HCT116 (cell line): ENCODE results near the gene KIF1A. TPM values are rescaled to one million over a fixed set of nuclear protein-coding genes. Genes with fewer than 3 reads are reported as not detected.

Source experiments
- ATAC-seq: fragments of 200-7000 bp; cut with Tn5 transposase; 2 replicates; pipeline ENCODE4 v1.9.1; 2020; ENCODE audit warnings: mild to moderate bottlenecking, moderate library complexity
- BruUV-seq: library from RNA; stranded (reverse); fragments of 400-500 nt; replicated peaks from 2 replicates; lab custom pipeline; 2021; lab: Mats Ljungman, UMichigan
- CTCF ChIA-PET: fragments of 300-600 bp; sonication (Branson Sonifier 250); formaldehyde crosslinking; loops from one replicate; lab custom pipeline; 2021; ENCODE audit warnings: antibody characterized with exemption; lab: Charles Lee
- POLR2A ChIA-PET: fragments of 300-600, 350-600 bp; sonication (Branson Sonifier 250); formaldehyde crosslinking; loops from one replicate; lab custom pipeline; 2021; ENCODE audit warnings: antibody characterized with exemption; lab: Charles Lee
- RAD21 ChIA-PET, 2 experiments: fragments of 300-600 bp; sonication (Branson Sonifier 250); formaldehyde crosslinking; loops; one replicate each; lab custom pipeline; 2023; ENCODE audit warnings: low total read pairs in 2 of 2; ENCODE audit not compliant: uncharacterized antibody in 2 of 2, unreplicated experiment in 2 of 2, low non-redundant PET in 1 of 2; lab: Charles Lee
- DNase-seq: peaks from one replicate; pipeline ENCODE4 v3.0.0-alpha.2; 2010; ENCODE audit warnings: low read depth, low spot score
- H2AFZ ChIP-seq: fragments of 200-600 bp; shearing (Covaris generic), sonication (generic); 2 replicates; pipeline ENCODE4 v1.6.1; 2017; ENCODE audit warnings: low read depth, mixed run types, mixed read lengths, antibody characterized with exemption, low read length; ENCODE audit not compliant: poor library complexity, severe bottlenecking
- H3K27ac ChIP-seq: 2 replicates; pipeline ENCODE4 v1.5.1; 2012; ENCODE audit warnings: low read depth, low read length
- H3K27me3 ChIP-seq: fragments of 200-600 bp; sonication (generic); 2 replicates; pipeline ENCODE4 v1.6.1; 2016; ENCODE audit warnings: mixed run types, low read length, mixed read lengths; ENCODE audit not compliant: insufficient read depth
- H3K36me3 ChIP-seq, 2 experiments: fragments of 200-500 bp in 1 of 2; fragments of 200-600 bp in 1 of 2; sonication (Bioruptor generic) in 1 of 2; sonication (generic) in 1 of 2; 2 replicates each; pipeline versions ENCODE4 v1.5.1 to v1.6.1; 2014 to 2016; ENCODE audit warnings: low read length in 2 of 2, inconsistent platforms in 1 of 2, mixed read lengths in 1 of 2, mixed run types in 1 of 2; ENCODE audit not compliant: insufficient read depth in 2 of 2, control insufficient read depth in 1 of 2
- H3K4me1 ChIP-seq, 2 experiments: fragments of 200-600 bp in 1 of 2; sonication (generic) in 1 of 2; 2 replicates each; pipeline versions ENCODE4 v1.5.1 to v1.6.1; 2012 to 2017; ENCODE audit warnings: low read length in 2 of 2, inconsistent platforms in 1 of 2, mild to moderate bottlenecking in 1 of 2, mixed read lengths in 1 of 2, mixed run types in 1 of 2, moderate library complexity in 1 of 2; ENCODE audit not compliant: insufficient read depth in 2 of 2, control insufficient read depth in 1 of 2
- H3K4me2 ChIP-seq: fragments of 200-600 bp; sonication (generic); 2 replicates; pipeline ENCODE4 v1.6.1; 2017; ENCODE audit warnings: mixed run types, low read length, mixed read lengths
- H3K4me3 ChIP-seq, 2 experiments: fragments of 200-600 bp in 1 of 2; sonication (generic) in 1 of 2; replicated peaks in 1 of 2; 2 replicates each; pipeline ENCODE4 v1.5.1; 2011 to 2016; ENCODE audit warnings: low read length in 2 of 2, control low read depth in 1 of 2, low read depth in 1 of 2, mild to moderate bottlenecking in 1 of 2, mixed read lengths in 1 of 2, mixed run types in 1 of 2
- H3K79me2 ChIP-seq: fragments of 200-600 bp; sonication (generic); 2 replicates; pipeline ENCODE4 v1.6.1; 2017; ENCODE audit warnings: mild to moderate bottlenecking, mixed run types, low read length, moderate library complexity, mixed read lengths; ENCODE audit not compliant: insufficient read depth
- H3K9ac ChIP-seq: fragments of 200-600 bp; sonication (generic); 2 replicates; pipeline ENCODE4 v1.6.1; 2016; ENCODE audit warnings: low read length, mixed read lengths
- H3K9me2 ChIP-seq: fragments of 200-600 bp; sonication (generic), shearing (Covaris generic); 2 replicates; pipeline ENCODE4 v1.6.1; 2017; ENCODE audit warnings: mixed run types, mild to moderate bottlenecking, moderate library complexity; ENCODE audit not compliant: insufficient read depth
- H3K9me3 ChIP-seq, 2 experiments: fragments of 200-500 bp in 1 of 2; fragments of 200-600 bp in 1 of 2; sonication (Bioruptor generic) in 1 of 2; sonication (generic) in 1 of 2; 2 replicates each; pipeline ENCODE4 v1.6.1; 2014 to 2017; ENCODE audit warnings: low read length in 2 of 2, mixed read lengths in 2 of 2, inconsistent platforms in 1 of 2, low read depth in 1 of 2, mild to moderate bottlenecking in 1 of 2, mixed run types in 1 of 2, moderate library complexity in 1 of 2; ENCODE audit not compliant: control insufficient read depth in 1 of 2, insufficient read depth in 1 of 2
- H4K20me1 ChIP-seq: fragments of 200-600 bp; sonication (generic), shearing (Covaris generic); 2 replicates; pipeline ENCODE4 v1.6.1; 2017; ENCODE audit warnings: mixed run types, mild to moderate bottlenecking, moderate library complexity; ENCODE audit not compliant: insufficient read depth
- CTCF ChIP-seq, 3 experiments: fragments of 200-600 bp in 1 of 3; sonication (generic) in 1 of 3; IDR thresholded peaks in 2 of 3; conservative IDR thresholded peaks in 1 of 3; 2 replicates each; pipeline ENCODE4 v1.5.1; 2012 to 2017; ENCODE audit warnings: low read depth in 2 of 3, low read length in 2 of 3, antibody characterized with exemption in 1 of 3, borderline replicate concordance in 1 of 3, control low read depth in 1 of 3, mild to moderate bottlenecking in 1 of 3, mixed read lengths in 1 of 3, mixed run types in 1 of 3, moderate library complexity in 1 of 3; ENCODE audit not compliant: insufficient read depth in 1 of 3
- EZH2 ChIP-seq: fragments of 200-600 bp; sonication (generic); IDR thresholded peaks from 2 replicates; pipeline ENCODE4 v1.6.1; 2017; ENCODE audit warnings: antibody characterized with exemption, mixed run types
- FOSL1 ChIP-seq: IDR thresholded peaks from 2 replicates; pipeline ENCODE4 v1.6.1; 2012; ENCODE audit warnings: low read depth
- JUND ChIP-seq: IDR thresholded peaks from 2 replicates; pipeline ENCODE4 v1.6.1; 2012
- POLR2A ChIP-seq: IDR thresholded peaks from 2 replicates; pipeline ENCODE4 v1.7.0; 2011; ENCODE audit warnings: borderline replicate concordance; ENCODE audit not compliant: insufficient read depth, insufficient read length; ENCODE audit errors: extremely low read depth
- RAD21 ChIP-seq: IDR thresholded peaks from 2 replicates; pipeline ENCODE4 v1.6.1; 2012; ENCODE audit warnings: low read depth, mild to moderate bottlenecking
- REST ChIP-seq: IDR thresholded peaks from 2 replicates; pipeline ENCODE4 v1.6.1; 2012; ENCODE audit warnings: low read depth
- SRF ChIP-seq: IDR thresholded peaks from 2 replicates; pipeline ENCODE4 v1.6.1; 2012; ENCODE audit warnings: low read depth
- TCF7L2 ChIP-seq: IDR thresholded peaks from 2 replicates; pipeline ENCODE4 v1.7.0; 2011; ENCODE audit warnings: borderline replicate concordance, inconsistent platforms; ENCODE audit not compliant: insufficient read depth, insufficient read length; ENCODE audit errors: extremely low read depth
- YY1 ChIP-seq: IDR thresholded peaks from 2 replicates; pipeline ENCODE4 v1.6.1; 2011; ENCODE audit warnings: low read length, low read depth, moderate library complexity, mild to moderate bottlenecking; ENCODE audit not compliant: insufficient replicate concordance; ENCODE audit errors: extremely low read depth
- ZNF274 ChIP-seq: fragments of 200-500 bp; sonication (Bioruptor generic); IDR thresholded peaks from 2 replicates; pipeline ENCODE4 v1.6.1; 2014; ENCODE audit warnings: mild to moderate bottlenecking, low read depth, low read length, inconsistent platforms
- intact Hi-C: fragments of 100-400 bp; cut with micrococcal nuclease; formaldehyde crosslinking; loops from 2 replicates; pipeline ENCODE4 v1.10.0; 2022
- total RNA-seq: library from RNA; stranded (reverse); gene quantifications from one replicate; pipeline ENCODE4 v1.2.1, GENCODE V29; 2021; ENCODE audit not compliant: unreplicated experiment

The KIF1A gene
- total RNA-seq, 1 experiment from 2014 or later, result 0.27 TPM

- no peak overlapping the region for H3K4me2 ChIP-seq
- no peak overlapping the region for H3K4me3 ChIP-seq
- no peaks in the 10 kb centered on the region for H3K9me3 ChIP-seq
- ChIA-PET CTCF (no interaction called here), RAD21 (no interaction called here), POLR2A (no interaction called here)
- DNase-seq, result no peak
- intact Hi-C loops, result no loop called here
- no peak overlapping the region for H3K27ac ChIP-seq
- BruUV-seq, result no TSS peak
- no peak overlapping the region for H2AFZ ChIP-seq
- no peak overlapping the region for H3K9ac ChIP-seq
- H3K36me3 ChIP-seq, result no peaks in the 10 kb centered on the region
- no peaks in the 10 kb centered on the region for H3K27me3 ChIP-seq
- H4K20me1 ChIP-seq, result no peaks in the 10 kb centered on the region
- ATAC-seq, result no peak
- no peaks in the 10 kb centered on the region for H3K4me1 ChIP-seq
- no peaks in the 10 kb centered on the region for H3K9me2 ChIP-seq
- H3K79me2 ChIP-seq, result no peaks in the 10 kb centered on the region
- TF ChIP-seq ZNF274 (no peak), FOSL1 (no peak), SRF (no peak), YY1 (no peak), EZH2 (no peak), REST (no peak), RAD21 (no peak), TCF7L2 (no peak), CTCF (IDR thresholded peaks at IDR 0.05 in 2 of 3, conservative IDR thresholded peaks at IDR 0.05 in 1 of 3; ENCODE audit: borderline replicate concordance in 1 of 3, insufficient read depth in 1 of 3, low read depth in 2 of 3, low read length in 2 of 3) (no peak), POLR2A (no peak), JUND (no peak)
Observed at GRCh38 chr2:240869109-240869955, 49.3 kb upstream of the KIF1A start.
